ENCODE measurements around the gene ZNF444. TPM values are rescaled to one million over a fixed set of nuclear protein-coding genes. Genes with fewer than 3 reads are reported as not detected.
A peak's percentile ranks its signal among the peaks of the same experiment; 100 is the strongest.

Gene ZNF444
- total RNA-seq, 1 donor from 2014 or later, result 8.0 TPM

- peak; percentile 89 for DNase-seq
Measured at GRCh38 chr19:56123266-56123891, 17.7 kb upstream of the ZNF444 start.

- no peak for DNase-seq
Measured at GRCh38 chr19:56124578-56124977, 16.5 kb upstream of the ZNF444 start.

- DNase-seq, result peak; percentile 97
Measured at GRCh38 chr19:56125806-56126590, 15.1 kb upstream of the ZNF444 start.

- DNase-seq, result no peak
Measured at GRCh38 chr19:56126983-56127780, 13.9 kb upstream of the ZNF444 start.

GRCh38 chr19:56130006-56130405, 11.1 kb upstream of the ZNF444 start:
- no peak for DNase-seq

- no peak for DNase-seq
Measured at GRCh38 chr19:56131651-56132050, 9.4 kb upstream of the ZNF444 start.

GRCh38 chr19:56132316-56132822, 8.7 kb upstream of the ZNF444 start:
- DNase-seq, result peak; percentile 75

GRCh38 chr19:56133858-56134653, 7.0 kb upstream of the ZNF444 start:
- DNase-seq, result no peak

- no peak for DNase-seq
Measured at GRCh38 chr19:56134654-56134921, 6.5 kb upstream of the ZNF444 start.

GRCh38 chr19:56136362-56136761, 4.7 kb upstream of the ZNF444 start:
- DNase-seq, result no peak

GRCh38 chr19:56137405-56137804, 3.7 kb upstream of the ZNF444 start:
- DNase-seq, result no peak

GRCh38 chr19:56138069-56138468, 3.0 kb upstream of the ZNF444 start:
- DNase-seq, result no peak

GRCh38 chr19:56139847-56140582, 1.1 kb upstream of the ZNF444 start:
- DNase-seq, result no peak

GRCh38 chr19:56141417-56141993, 418 bp downstream of the ZNF444 start:
- DNase-seq, result peak; percentile 41

- DNase-seq, result no peak
Measured at GRCh38 chr19:56142087-56142787, 1.1 kb downstream of the ZNF444 start.

GRCh38 chr19:56142897-56143434, 1.9 kb downstream of the ZNF444 start:
- DNase-seq, result no peak

- no peak for DNase-seq
Measured at GRCh38 chr19:56144376-56144775, 3.3 kb downstream of the ZNF444 start.

- DNase-seq, result no peak
Measured at GRCh38 chr19:56144831-56145230, 3.7 kb downstream of the ZNF444 start.

GRCh38 chr19:56145698-56146097, 4.6 kb downstream of the ZNF444 start:
- no peak for DNase-seq

- DNase-seq, result peak; percentile 48
Measured at GRCh38 chr19:56146904-56147303, 5.8 kb downstream of the ZNF444 start.

Data from tongue (tissue), 2 donors.